Trophoblast cell (in vitro differentiated cells and primary cell): ENCODE measurements around the gene PIK3R5.

Experiments used
- DNase-seq, 2 donors: peaks; one replicate each; pipeline ENCODE4 v3.0.0-alpha.2; 2016
- H2AFZ ChIP-seq: 2 replicates; pipeline ENCODE4 v1.6.1; 2013; ENCODE audit warnings: low read length, moderate library complexity, mild to moderate bottlenecking; ENCODE audit not compliant: insufficient read depth, poor library complexity
- H2AK5ac ChIP-seq: 2 replicates; pipeline ENCODE4 v1.6.1; 2013; ENCODE audit warnings: mild to moderate bottlenecking, low read length
- H2BK120ac ChIP-seq: 2 replicates; pipeline ENCODE4 v1.6.1; 2013; ENCODE audit warnings: low read length, mild to moderate bottlenecking, moderate library complexity; ENCODE audit not compliant: insufficient read depth, poor library complexity
- H2BK12ac ChIP-seq: 2 replicates; pipeline ENCODE4 v1.6.1; 2013; ENCODE audit warnings: mild to moderate bottlenecking, low read length, moderate library complexity
- H2BK5ac ChIP-seq: 2 replicates; pipeline ENCODE4 v1.6.1; 2013; ENCODE audit warnings: low read length, low read depth, moderate library complexity, mild to moderate bottlenecking; ENCODE audit not compliant: poor library complexity
- H3K14ac ChIP-seq: 2 replicates; pipeline ENCODE4 v1.6.1; 2013; ENCODE audit warnings: mild to moderate bottlenecking, low read length
- H3K18ac ChIP-seq: 2 replicates; pipeline ENCODE4 v1.6.1; 2013; ENCODE audit warnings: mild to moderate bottlenecking, low read length
- H3K23ac ChIP-seq: 2 replicates; pipeline ENCODE4 v1.6.1; 2013; ENCODE audit warnings: low read length
- H3K27ac ChIP-seq: 2 replicates; pipeline ENCODE4 v1.5.1; 2013; ENCODE audit warnings: low read depth, mild to moderate bottlenecking, inconsistent platforms, low read length, moderate library complexity
- H3K27me3 ChIP-seq: 2 replicates; pipeline ENCODE4 v1.6.1; 2013; ENCODE audit warnings: inconsistent platforms, mild to moderate bottlenecking, low read length, moderate library complexity; ENCODE audit not compliant: insufficient read depth
- H3K36me3 ChIP-seq, 2 experiments: 1 replicate in 1 of 2; 2 replicates in 1 of 2; pipeline ENCODE4 v1.6.1; 2013; ENCODE audit warnings: low read length in 2 of 2, mild to moderate bottlenecking in 2 of 2, moderate library complexity in 1 of 2; ENCODE audit not compliant: insufficient read depth in 2 of 2, control insufficient read depth in 1 of 2
- H3K4ac ChIP-seq: 2 replicates; pipeline ENCODE4 v1.6.1; 2013; ENCODE audit warnings: low read depth, mild to moderate bottlenecking, low read length, moderate library complexity
- H3K4me1 ChIP-seq, 2 experiments: 1 replicate in 1 of 2; 2 replicates in 1 of 2; pipeline ENCODE4 v1.6.1; 2013; ENCODE audit warnings: low read length in 2 of 2, mild to moderate bottlenecking in 2 of 2, moderate library complexity in 1 of 2; ENCODE audit not compliant: insufficient read depth in 2 of 2, control insufficient read depth in 1 of 2
- H3K4me2 ChIP-seq: 2 replicates; pipeline ENCODE4 v1.6.1; 2013; ENCODE audit warnings: inconsistent platforms, mild to moderate bottlenecking, low read length, moderate library complexity
- H3K4me3 ChIP-seq: 2 replicates; pipeline ENCODE4 v1.5.1; 2013; ENCODE audit warnings: mild to moderate bottlenecking, low read depth, low read length, inconsistent platforms
- H3K79me1 ChIP-seq: one replicate; pipeline ENCODE4 v1.6.1; 2013; ENCODE audit warnings: low read length
- H3K79me2 ChIP-seq: 2 replicates; pipeline ENCODE4 v1.6.1; 2013; ENCODE audit warnings: low read length, mild to moderate bottlenecking; ENCODE audit not compliant: control insufficient read depth, insufficient read depth, poor library complexity
- H3K9ac ChIP-seq: 2 replicates; pipeline ENCODE4 v1.6.1; 2013; ENCODE audit warnings: mild to moderate bottlenecking, low read length
- H3K9me3 ChIP-seq: 2 replicates; pipeline ENCODE4 v1.6.1; 2013; ENCODE audit warnings: low read depth, mild to moderate bottlenecking, control low read depth, inconsistent platforms, low read length; ENCODE audit not compliant: insufficient read depth
- H4K12ac ChIP-seq: 2 replicates; pipeline ENCODE4 v1.6.1; 2013; ENCODE audit warnings: low read depth, mild to moderate bottlenecking, low read length, moderate library complexity
- H4K8ac ChIP-seq: 2 replicates; pipeline ENCODE4 v1.6.1; 2013; ENCODE audit warnings: low read depth, mild to moderate bottlenecking, low read length, moderate library complexity
- H4K91ac ChIP-seq: one replicate; pipeline ENCODE4 v1.6.1; 2013; ENCODE audit warnings: low read depth, mild to moderate bottlenecking, low read length, moderate library complexity
- WGBS: extraction: QIAGEN DNeasy Blood & Tissue Kit; methylation state at CpG from one replicate; pipeline ENCODE4 v1.1.7; 2013; ENCODE audit warnings: missing lambda C conversion rate; ENCODE audit not compliant: insufficient read length, insufficient coverage; ENCODE audit errors: extremely low coverage; 5-methylcytosine and 5-hydroxymethylcytosine counted together

Gene PIK3R5

GRCh38 chr17:8871081-8871581 lies 94.4 kb downstream of the PIK3R5 start:
- no CpG with 5 or more reads among the region's 13 CpGs for WGBS
- no peak overlapping the region for H4K8ac ChIP-seq
- no peak overlapping the region for H3K23ac ChIP-seq
- no peaks in the 10 kb centered on the region for H3K36me3 ChIP-seq
- no peak overlapping the region for H3K9ac ChIP-seq
- H2BK12ac ChIP-seq: no peak overlapping the region
- no peak overlapping the region for H2AK5ac ChIP-seq
- H3K9me3 ChIP-seq: no peaks in the 10 kb centered on the region
- DNase-seq: no peak
- H3K27me3 ChIP-seq: no peaks in the 10 kb centered on the region
- H3K27ac ChIP-seq: no peak overlapping the region
- H3K18ac ChIP-seq: no peak overlapping the region
- H3K79me2 ChIP-seq: no peaks in the 10 kb centered on the region
- H2AFZ ChIP-seq: no peak overlapping the region
- H3K4ac ChIP-seq: no peak overlapping the region
- no peak overlapping the region for H4K12ac ChIP-seq
- no peak overlapping the region for H3K4me3 ChIP-seq
- H4K91ac ChIP-seq: no peak overlapping the region
- no peak overlapping the region for H3K14ac ChIP-seq
- no peak overlapping the region for H3K4me2 ChIP-seq
- H3K79me1 ChIP-seq: no peaks in the 10 kb centered on the region
- H2BK5ac ChIP-seq: no peak overlapping the region
- no peaks in the 10 kb centered on the region for H3K4me1 ChIP-seq
- no peak overlapping the region for H2BK120ac ChIP-seq

DNA sequence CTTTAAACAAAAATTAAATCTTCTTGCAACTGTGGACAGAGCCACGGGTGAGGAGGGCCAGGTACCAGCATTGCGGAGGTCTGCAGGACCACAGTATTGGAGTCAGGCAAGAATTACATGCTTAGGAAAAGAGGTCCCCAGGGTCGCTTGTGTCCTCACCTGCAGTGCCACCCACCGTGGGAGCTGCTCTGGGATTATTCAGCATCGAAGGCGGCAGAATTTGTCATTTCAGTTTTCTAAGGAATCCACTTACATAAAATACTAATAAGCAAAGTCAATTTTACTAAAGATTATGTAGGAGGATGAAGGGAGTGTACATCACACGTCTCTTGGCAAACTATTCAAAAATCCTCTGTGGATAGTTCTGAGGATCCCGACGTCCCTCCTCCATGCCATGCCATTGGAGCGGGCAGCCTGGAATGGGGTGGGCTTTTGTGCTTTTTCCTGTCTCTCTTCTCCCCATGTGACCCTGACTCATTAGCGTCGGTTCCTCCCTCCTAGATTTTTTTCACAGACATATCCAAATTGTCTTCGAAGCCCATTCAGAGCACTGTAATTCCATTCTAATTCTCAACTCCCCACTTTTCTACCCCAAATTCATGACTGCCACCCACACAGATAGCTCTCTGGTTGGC lies 95.0 kb downstream of the PIK3R5 start:
- Histone ChIP-seq H3K9ac (no peak overlapping the region), H3K4me3 (no peak overlapping the region), H4K8ac (no peak overlapping the region), H3K27me3 (no peaks in the 10 kb centered on the region), H2BK5ac (no peak overlapping the region), H3K4me1 (peaks cover 0 to 2% of the 10 kb centered on the region in 2 experiments), H3K79me2 (no peaks in the 10 kb centered on the region), H3K4me2 (no peak overlapping the region), H2BK12ac (no peak overlapping the region), H3K18ac (no peak overlapping the region), H2AK5ac (no peak overlapping the region), H3K4ac (no peak overlapping the region), H3K36me3 (no peaks in the 10 kb centered on the region), H2BK120ac (no peak overlapping the region), H3K9me3 (no peaks in the 10 kb centered on the region), H4K12ac (no peak overlapping the region), H4K91ac (no peak overlapping the region), H2AFZ (no peak overlapping the region), H3K27ac (no peak overlapping the region), H3K23ac (no peak overlapping the region), H3K79me1 (no peaks in the 10 kb centered on the region), H3K14ac (no peak overlapping the region)
- no peak for DNase-seq
- no CpG with 5 or more reads among the region's 13 CpGs for WGBS

DNA sequence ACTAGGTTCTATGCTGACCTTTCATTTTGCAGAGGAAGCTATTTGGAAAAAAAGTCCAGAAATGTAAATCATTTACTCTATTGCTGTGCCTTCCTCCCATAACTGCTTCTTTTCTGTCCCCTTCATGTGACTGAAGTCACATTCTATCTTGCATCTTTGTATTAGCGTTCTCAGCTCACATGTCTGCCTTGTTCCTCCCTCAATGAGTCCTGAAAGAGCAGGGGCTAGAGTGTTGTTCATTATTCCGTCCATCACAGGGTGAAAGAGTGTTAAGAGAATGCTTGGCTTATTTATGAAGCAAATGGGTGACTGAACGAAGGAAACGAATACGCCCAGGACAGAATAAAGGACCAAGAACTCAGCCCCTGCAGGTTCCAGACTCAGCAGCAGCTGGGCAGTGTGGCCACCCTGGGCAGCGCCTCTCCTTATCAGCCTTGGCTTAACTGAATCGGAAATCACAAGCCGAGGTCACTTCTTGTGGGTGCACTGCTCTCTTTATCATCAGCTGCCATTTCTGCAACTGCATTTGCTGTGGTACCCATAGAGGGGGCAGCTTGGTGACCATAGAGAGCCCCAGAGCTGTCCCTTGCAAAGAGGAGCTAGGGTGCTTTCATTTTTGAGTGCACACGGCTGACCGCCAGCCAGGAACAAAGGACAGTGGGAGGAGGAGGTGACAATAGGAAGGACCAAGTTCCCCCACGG lies 96.2 kb downstream of the PIK3R5 start:
- Histone ChIP-seq H3K23ac (no peak overlapping the region), H3K36me3 (no peaks in the 10 kb centered on the region), H3K9me3 (no peaks in the 10 kb centered on the region), H4K8ac (no peak overlapping the region), H3K4me3 (no peak overlapping the region), H2BK12ac (no peak overlapping the region), H2BK120ac (no peak overlapping the region), H3K27me3 (no peaks in the 10 kb centered on the region), H3K79me1 (no peaks in the 10 kb centered on the region), H2AK5ac (no peak overlapping the region), H3K14ac (no peak overlapping the region), H3K9ac (no peak overlapping the region), H3K27ac (no peak overlapping the region), H2AFZ (no peak overlapping the region), H3K4me1 (peaks cover 0 to 2% of the 10 kb centered on the region in 2 experiments), H3K79me2 (no peaks in the 10 kb centered on the region), H4K91ac (no peak overlapping the region), H3K4ac (no peak overlapping the region), H4K12ac (no peak overlapping the region), H3K18ac (no peak overlapping the region), H3K4me2 (no peak overlapping the region), H2BK5ac (no peak overlapping the region)
- no peak for DNase-seq
- no CpG with 5 or more reads among the region's 11 CpGs for WGBS

DNA sequence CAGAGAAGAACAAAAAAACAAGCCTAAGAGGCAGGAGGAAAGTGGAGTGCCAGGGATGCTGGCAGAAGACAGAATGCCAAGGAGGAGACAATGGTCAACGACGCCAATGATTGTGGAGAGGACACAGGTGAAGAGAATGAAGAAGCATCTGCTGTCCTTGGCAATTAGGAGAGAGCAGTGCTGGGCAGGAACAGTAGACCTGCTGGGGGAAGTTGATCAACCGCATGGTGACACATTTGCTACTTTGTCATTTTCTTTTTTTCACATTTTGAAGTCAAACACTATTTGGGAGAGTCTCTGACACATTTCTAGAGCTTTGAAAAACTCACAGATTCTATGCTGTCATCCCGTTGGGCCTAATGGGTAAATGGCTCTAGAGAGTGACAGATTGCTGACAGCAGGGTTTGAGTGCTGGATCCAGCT lies 97.0 kb downstream of the PIK3R5 start:
- Histone ChIP-seq H4K12ac (no peak overlapping the region), H3K27me3 (no peaks in the 10 kb centered on the region), H2AK5ac (no peak overlapping the region), H2BK5ac (no peak overlapping the region), H3K9ac (no peak overlapping the region), H2AFZ (no peak overlapping the region), H3K36me3 (no peaks in the 10 kb centered on the region), H3K23ac (no peak overlapping the region), H4K91ac (no peak overlapping the region), H3K79me1 (no peaks in the 10 kb centered on the region), H3K4me1 (peaks cover 0 to 2% of the 10 kb centered on the region in 2 experiments), H3K79me2 (no peaks in the 10 kb centered on the region), H3K4ac (no peak overlapping the region), H4K8ac (no peak overlapping the region), H2BK120ac (no peak overlapping the region), H3K27ac (no peak overlapping the region), H3K4me3 (no peak overlapping the region), H3K9me3 (no peaks in the 10 kb centered on the region), H3K4me2 (no peak overlapping the region), H2BK12ac (no peak overlapping the region), H3K14ac (no peak overlapping the region), H3K18ac (no peak overlapping the region)
- no peak for DNase-seq
- no CpG with 5 or more reads among the region's 4 CpGs for WGBS
